Measurements from ENCODE around the gene NPC1. TPM values are rescaled to one million over a fixed set of nuclear protein-coding genes. Genes with fewer than 3 reads are reported as not detected.

Gene NPC1
- total and polyA plus RNA-seq, 2 of the 8 experiments (the other 6 are each of a cell fraction or from before 2014, with no cell fraction given) = 34.1 to 39.5 TPM

GRCh38 chr18:23503038-23503962 lies 83.0 kb downstream of the NPC1 start, which contains the start of gene RMC1 (continued):
- TF ChIP-seq CTCF (IDR thresholded peaks at IDR 0.05; ENCODE audit: control extremely low read depth in 1 of 3, insufficient read depth in 1 of 3, low read depth in 1 of 3, low read length in 3 of 3) = peak; percentile 1 to 36 (median 28); a peak in 3 of 4 replicates
- TF ChIP-seq, protein P1, sequence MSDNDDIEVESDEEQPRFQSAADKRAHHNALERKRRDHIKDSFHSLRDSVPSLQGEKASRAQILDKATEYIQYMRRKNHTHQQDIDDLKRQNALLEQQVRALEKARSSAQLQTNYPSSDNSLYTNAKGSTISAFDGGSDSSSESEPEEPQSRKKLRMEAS (IDR thresholded peaks at IDR 0.05) = peak; percentile 90
- no peak; the same call in 1 of the 2 replicates for TF ChIP-seq TBP (IDR thresholded peaks at IDR 0.05; ENCODE audit: low read depth, low read length)
- TF ChIP-seq SIN3A (conservative IDR thresholded peaks at IDR 0.05 in 1 of 2, IDR thresholded peaks at IDR 0.05 in 1 of 2; ENCODE audit: low read depth in 1 of 2, low read length in 2 of 2) = peak; percentile 58 to 85; a peak in 1 of 4 replicates
- peak; percentile 34 for TF ChIP-seq TAF7 (optimal IDR thresholded peaks at IDR 0.05; ENCODE audit: borderline replicate concordance, low read depth, low read length)
- no peak for TF ChIP-seq CREB1 (IDR thresholded peaks at IDR 0.05)
- no peak for TF ChIP-seq TCF12 (IDR thresholded peaks at IDR 0.05; ENCODE audit: low read depth, low read length)
- TF ChIP-seq CHD1 (IDR thresholded peaks at IDR 0.05; ENCODE audit: low read depth, low read length) = no peak
- no peak for TF ChIP-seq SP1 (IDR thresholded peaks at IDR 0.05; ENCODE audit: low read depth, low read length)
- no peak for TF ChIP-seq BCL11A (IDR thresholded peaks at IDR 0.05; ENCODE audit: low read depth in 2 of 2, low read length in 2 of 2)
- peak; percentile 39 to 53; a peak in 3 of 4 replicates for TF ChIP-seq RAD21 (IDR thresholded peaks at IDR 0.05 in 1 of 2, conservative IDR thresholded peaks at IDR 0.05 in 1 of 2; ENCODE audit: low read depth in 2 of 2, low read length in 2 of 2)
- TF ChIP-seq POLR2AphosphoS5 (IDR thresholded peaks at IDR 0.05; ENCODE audit: low read depth, low read length) = 0 out of 2 replicates have a peak, but pooled peaks have one; percentile 16
- no peak for TF ChIP-seq NRF1 (IDR thresholded peaks at IDR 0.05; ENCODE audit: low read depth, low read length)
- TF ChIP-seq E2F6 (IDR thresholded peaks at IDR 0.05) = peak; percentile 94
- peak in 1 of 2 experiments; percentile 65; a peak in 1 of 3 replicates for TF ChIP-seq POLR2A (IDR thresholded peaks at IDR 0.05; ENCODE audit: control extremely low read depth in 1 of 2, low read depth in 2 of 2, low read length in 2 of 2)

All from H1 (cell line).